GM12892 (cell line): ENCODE results near the gene GAGE12D.
"Not testable (repeated sequence)": the region's sequence is repeated elsewhere in the genome, so short reads cannot be mapped to it uniquely, and the experiment has no call there.

ENCODE experiments used
- POLR2A ChIP-seq: IDR thresholded peaks from 2 replicates; pipeline ENCODE4 v1.6.1; 2011; ENCODE audit warnings: low read depth, low read length, control low read depth
- POLR2AphosphoS5 ChIP-seq: IDR thresholded peaks from 2 replicates; pipeline ENCODE4 v1.6.1; 2011; ENCODE audit warnings: low read depth, low read length, control low read depth

- TF ChIP-seq POLR2AphosphoS5, POLR2A: not testable (repeated sequence)
Observed at GRCh38 chrX:49589196-49589595, 47.7 kb downstream of the GAGE12D start, which contains the start of gene GAGE2A.
